Measurements from ENCODE around the gene MPST.
A peak's percentile ranks its signal among the peaks of the same experiment; 100 is the strongest.

Gene MPST

GRCh38 chr22:37024339-37025157 is 5.0 kb downstream of the MPST start:
- DNase-seq = no peak

GRCh38 chr22:37025500-37026070 is 6.0 kb downstream of the MPST start:
- no peak for DNase-seq

GRCh38 chr22:37026325-37026724 is 6.8 kb downstream of the MPST start:
- no peak for DNase-seq

GRCh38 chr22:37027556-37027955 is 8.0 kb downstream of the MPST start:
- no peak for DNase-seq

- DNase-seq = no peak
Observed at GRCh38 chr22:37028692-37029674, 9.4 kb downstream of the MPST start.

GRCh38 chr22:37030560-37031281 is 11.2 kb downstream of the MPST start:
- no peak for DNase-seq

- DNase-seq = no peak
Observed at GRCh38 chr22:37032134-37032534, 12.6 kb downstream of the MPST start.

GRCh38 chr22:37032535-37033460 is 13.3 kb downstream of the MPST start:
- no peak for DNase-seq

- no peak for DNase-seq
Observed at GRCh38 chr22:37033605-37034430, 14.3 kb downstream of the MPST start.

- DNase-seq = no peak
Observed at GRCh38 chr22:37036655-37037377, 17.3 kb downstream of the MPST start.

GRCh38 chr22:37037669-37038068 is 18.1 kb downstream of the MPST start:
- no peak for DNase-seq

GRCh38 chr22:37039466-37039865 is 19.9 kb downstream of the MPST start:
- DNase-seq = no peak

GRCh38 chr22:37043209-37043827 is 23.8 kb downstream of the MPST start:
- DNase-seq = no peak

GRCh38 chr22:37043828-37044538 is 24.4 kb downstream of the MPST start:
- peak; percentile 72 for DNase-seq

GRCh38 chr22:37044634-37045625 is 25.4 kb downstream of the MPST start:
- peak; percentile 56 for DNase-seq

GRCh38 chr22:37045958-37046357 is 26.4 kb downstream of the MPST start:
- peak; percentile 28 for DNase-seq

GRCh38 chr22:37046589-37046988 is 27.0 kb downstream of the MPST start:
- no peak for DNase-seq
